ENCODE measurements around the gene ZNF579. TPM values are rescaled to one million over a fixed set of nuclear protein-coding genes. Genes with fewer than 3 reads are reported as not detected.

Gene ZNF579
- total RNA-seq, 1 experiment from 2014 or later, result 19.9 TPM

DNA sequence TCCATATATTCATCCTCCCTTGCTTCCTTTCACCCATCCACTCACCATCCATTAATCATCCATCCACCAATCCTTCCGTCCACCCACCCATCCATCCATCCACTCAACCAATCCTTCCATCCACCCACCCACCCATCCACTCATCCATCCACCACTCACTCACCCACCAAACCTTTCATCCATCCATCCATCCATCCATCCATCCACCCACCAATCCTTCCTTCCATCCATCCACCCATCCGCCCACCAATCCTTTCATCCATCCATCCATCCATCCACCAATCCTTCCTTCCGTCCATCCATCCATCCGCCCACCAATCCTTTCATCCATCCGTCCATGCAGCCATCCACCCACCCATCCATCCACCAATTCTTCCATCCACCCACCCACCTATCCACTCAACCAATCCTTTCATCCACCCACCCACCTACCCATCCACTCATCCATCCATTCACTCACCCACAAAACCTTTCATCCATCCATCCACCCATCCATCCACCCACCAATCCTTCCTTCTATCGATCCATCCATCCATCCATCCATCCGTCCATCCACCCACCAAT, 38.3 kb downstream of the ZNF579 start:
- no peak overlapping the region for H2AK5ac ChIP-seq (ENCODE audit: insufficient read length, low read length)
- peaks cover 2% of the 10 kb centered on the region for H4K20me1 ChIP-seq (ENCODE audit: control insufficient read depth, insufficient read depth, insufficient read length)
- no peak overlapping the region for H3K27ac ChIP-seq (ENCODE audit: insufficient read length, low read depth, low read length)
- WGBS (ENCODE audit: extremely low coverage, insufficient read length, low lambda C conversion rate), result 100% methylated on average over 7 of the region's 7 CpGs
- no peak overlapping the region for H3K23ac ChIP-seq (ENCODE audit: insufficient read length, low read depth, low read length)
- TF ChIP-seq, protein P1, sequence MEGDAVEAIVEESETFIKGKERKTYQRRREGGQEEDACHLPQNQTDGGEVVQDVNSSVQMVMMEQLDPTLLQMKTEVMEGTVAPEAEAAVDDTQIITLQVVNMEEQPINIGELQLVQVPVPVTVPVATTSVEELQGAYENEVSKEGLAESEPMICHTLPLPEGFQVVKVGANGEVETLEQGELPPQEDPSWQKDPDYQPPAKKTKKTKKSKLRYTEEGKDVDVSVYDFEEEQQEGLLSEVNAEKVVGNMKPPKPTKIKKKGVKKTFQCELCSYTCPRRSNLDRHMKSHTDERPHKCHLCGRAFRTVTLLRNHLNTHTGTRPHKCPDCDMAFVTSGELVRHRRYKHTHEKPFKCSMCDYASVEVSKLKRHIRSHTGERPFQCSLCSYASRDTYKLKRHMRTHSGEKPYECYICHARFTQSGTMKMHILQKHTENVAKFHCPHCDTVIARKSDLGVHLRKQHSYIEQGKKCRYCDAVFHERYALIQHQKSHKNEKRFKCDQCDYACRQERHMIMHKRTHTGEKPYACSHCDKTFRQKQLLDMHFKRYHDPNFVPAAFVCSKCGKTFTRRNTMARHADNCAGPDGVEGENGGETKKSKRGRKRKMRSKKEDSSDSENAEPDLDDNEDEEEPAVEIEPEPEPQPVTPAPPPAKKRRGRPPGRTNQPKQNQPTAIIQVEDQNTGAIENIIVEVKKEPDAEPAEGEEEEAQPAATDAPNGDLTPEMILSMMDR (conservative IDR thresholded peaks at IDR 0.05), result no peak
- H3K36me3 Mint-ChIP-seq (ENCODE audit: insufficient read depth in 1 of 3, low read depth in 3 of 3), result peaks cover 0 to 6% (median 0%) of the 10 kb centered on the region in 3 experiments; a peak in 2 of 7 replicates
- H4K91ac ChIP-seq (ENCODE audit: insufficient read length, low read depth, low read length), result no peak overlapping the region
- H3K9me3 Mint-ChIP-seq, result peaks cover 6 to 14% of the 10 kb centered on the region in 2 experiments; a peak in 4 of 5 replicates
- no peaks in the 10 kb centered on the region for H3K9me3 ChIP-seq (ENCODE audit: control insufficient read depth, low read depth, low read length)
- DNase-seq, result no peak
- no peak overlapping the region for H3K56ac ChIP-seq (ENCODE audit: insufficient read length, low read depth, low read length)
- H3K4me1 ChIP-seq (ENCODE audit: insufficient read depth, low read length), result no peaks in the 10 kb centered on the region; the same call in 1 of the 2 replicates
- H3K27ac Mint-ChIP-seq, result no peak overlapping the region
- no peaks in the 10 kb centered on the region for H3K79me2 ChIP-seq (ENCODE audit: insufficient read depth, low read length)
- no peak overlapping the region for H2BK12ac ChIP-seq (ENCODE audit: insufficient read length, low read depth, low read length)
- H3K4ac ChIP-seq (ENCODE audit: low read depth, low read length), result no peak overlapping the region
- H3K18ac ChIP-seq (ENCODE audit: insufficient read length, low read depth, low read length), result no peak overlapping the region
- H2BK15ac ChIP-seq (ENCODE audit: low read depth, low read length), result no peak overlapping the region
- H2AFZ ChIP-seq (ENCODE audit: low read length), result no peak overlapping the region
- peaks cover 17% of the 10 kb centered on the region for H3K27me3 Mint-ChIP-seq (ENCODE audit: low read depth)
- no peak overlapping the region for H3K9ac ChIP-seq (ENCODE audit: extremely low read depth, insufficient read length, low read length)
- no peak overlapping the region for H3K4me2 ChIP-seq (ENCODE audit: insufficient read depth, insufficient read length, low read length)
- no peaks in the 10 kb centered on the region for H3K79me1 ChIP-seq (ENCODE audit: insufficient read depth, low read depth, low read length, poor library complexity, severe bottlenecking)
- H4K5ac ChIP-seq (ENCODE audit: insufficient read length, low read depth, low read length), result no peak overlapping the region
- H3K4me3 Mint-ChIP-seq, result no peak overlapping the region
- H3K27me3 ChIP-seq (ENCODE audit: insufficient read depth, low read length), result no peaks in the 10 kb centered on the region
- no peak overlapping the region for H2BK5ac ChIP-seq (ENCODE audit: insufficient read length, low read length)
- no peak overlapping the region for H2BK120ac ChIP-seq (ENCODE audit: low read depth, low read length, poor library complexity, severe bottlenecking)
- no peak overlapping the region for H3K14ac ChIP-seq (ENCODE audit: insufficient read depth, low read length)
- H4K8ac ChIP-seq (replicated peaks; ENCODE audit: insufficient read length, low read depth, low read length), result no peak overlapping the region
- no peak overlapping the region for H2BK20ac ChIP-seq (ENCODE audit: low read depth, low read length, poor library complexity, severe bottlenecking)
- peaks cover 16 to 45% of the 10 kb centered on the region in 2 experiments for H3K4me1 Mint-ChIP-seq
- no peaks in the 10 kb centered on the region for H3K23me2 ChIP-seq (ENCODE audit: insufficient read length, low read depth, low read length, poor library complexity, severe bottlenecking)
- no peak overlapping the region for H3T11ph ChIP-seq (ENCODE audit: low read length)

All from H9 (cell line).